CD4-positive, alpha-beta T cell treated with Interleukin-17A for 1 hour (primary cell): Measurements from ENCODE around the gene PPP1R27.
"Not testable (repeated sequence)": the region's sequence is repeated elsewhere in the genome, so short reads cannot be mapped to it uniquely, and the experiment has no call there.

Experiments
- DNase-seq: peaks from one replicate; pipeline ENCODE4 v3.0.0-alpha.2; 2020

PPP1R27 gene

GRCh38 chr17:81840826-81841778 lies 6.3 kb upstream of the PPP1R27 start:
- DNase-seq = no peak

DNA sequence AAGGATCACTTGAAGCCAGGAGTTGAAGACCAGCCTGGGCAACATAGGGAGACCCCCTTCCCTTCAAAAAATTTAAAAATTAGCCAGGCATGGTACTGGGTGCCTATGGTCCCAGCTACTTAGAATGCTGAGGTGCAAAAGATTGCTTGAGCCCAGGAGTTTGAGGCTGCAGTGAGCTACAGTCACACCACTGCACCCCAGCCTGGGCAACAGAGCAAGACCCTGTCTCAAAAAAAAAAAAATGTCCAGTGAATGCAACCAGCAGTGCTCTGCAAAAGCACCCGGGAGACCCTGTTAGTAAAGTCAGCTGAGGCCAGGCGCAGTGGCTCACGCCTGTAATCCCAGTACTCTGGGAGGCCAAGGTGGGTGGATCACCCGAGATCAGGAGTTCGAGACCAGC lies 5.2 kb upstream of the PPP1R27 start:
- DNase-seq = not testable (repeated sequence)

DNA sequence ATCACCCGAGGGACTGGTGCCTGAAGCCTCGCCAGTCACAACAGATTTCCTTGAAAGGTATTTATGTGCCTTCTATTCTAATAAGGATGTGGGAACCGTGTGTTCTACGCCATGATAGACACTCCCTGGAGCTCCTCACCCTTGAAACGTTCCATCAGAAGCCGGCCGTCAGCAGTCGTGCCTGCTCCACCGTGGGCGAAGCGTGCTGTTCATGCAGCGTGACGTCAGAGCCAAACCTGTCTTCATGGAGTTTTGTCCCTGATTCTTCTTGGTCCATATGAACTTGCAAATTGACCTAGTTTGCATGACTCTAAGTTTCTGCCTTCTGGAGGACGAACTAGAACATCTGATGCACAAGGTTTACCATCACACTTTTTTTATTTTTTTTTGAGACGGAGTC lies 4.5 kb upstream of the PPP1R27 start:
- no peak for DNase-seq

GRCh38 chr17:81838753-81839255 lies 4.0 kb upstream of the PPP1R27 start:
- no peak for DNase-seq

DNA sequence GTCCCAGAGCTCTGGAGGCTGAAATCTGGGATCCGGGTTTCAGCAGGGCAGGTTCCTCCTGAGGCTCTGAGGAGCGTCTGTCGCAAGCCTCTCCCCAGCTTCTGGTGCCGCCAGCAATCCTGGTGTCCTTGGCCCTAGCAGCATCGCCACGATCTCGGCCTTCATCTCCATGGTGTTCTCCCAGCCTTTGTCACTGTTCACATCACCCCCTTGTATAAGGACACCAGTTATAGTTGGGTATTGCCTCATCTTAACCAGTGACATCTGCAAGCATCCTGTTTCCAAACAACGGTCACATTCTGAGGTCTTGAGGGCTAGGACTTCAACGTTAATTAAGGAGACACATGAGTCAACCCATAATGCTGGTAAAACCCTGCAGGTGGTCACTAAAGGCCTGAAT lies 2.8 kb upstream of the PPP1R27 start:
- DNase-seq = no peak

DNA sequence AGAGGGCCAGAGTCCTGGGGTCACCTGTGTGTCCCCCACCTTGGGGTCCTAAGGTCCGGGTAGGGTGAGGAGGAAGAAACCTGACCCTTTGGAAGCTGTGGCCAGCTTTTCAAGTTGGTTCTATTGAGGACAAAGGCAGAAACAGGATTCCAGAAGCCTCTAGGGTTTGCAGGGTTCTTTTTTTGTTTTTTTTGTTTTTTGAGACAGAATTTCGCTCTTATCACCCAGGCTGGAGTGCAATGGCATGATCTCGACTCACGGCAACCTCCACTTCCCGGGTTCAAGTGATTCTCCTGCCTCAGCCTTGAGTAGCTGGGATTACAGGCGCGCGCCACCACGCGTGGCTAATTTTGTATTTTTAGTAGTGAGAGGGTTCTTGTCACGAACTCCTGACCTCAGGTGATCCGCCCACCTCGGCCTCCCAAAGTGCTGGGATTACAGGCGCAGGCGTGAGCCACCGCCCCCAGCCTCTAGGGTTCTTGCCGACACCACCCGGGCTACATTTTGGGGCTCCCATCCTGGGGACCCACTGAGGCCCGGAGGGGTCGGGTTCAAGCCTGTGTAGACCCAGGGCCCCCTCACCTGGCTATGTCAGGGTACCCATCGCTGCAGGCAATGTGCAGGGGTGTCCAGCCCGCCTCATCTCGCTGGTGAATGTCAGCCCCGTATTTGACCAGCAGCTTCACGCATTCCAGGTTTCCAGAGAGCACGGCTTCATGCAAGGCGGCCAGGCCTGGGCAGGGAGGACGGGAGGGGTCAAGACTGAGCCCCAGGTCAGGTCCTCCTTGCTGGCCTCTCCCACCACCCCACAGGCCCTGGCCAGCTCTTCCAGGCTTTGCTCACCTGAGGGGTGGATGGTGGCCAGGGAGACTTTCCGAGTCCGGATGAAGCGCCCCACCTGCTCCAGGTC lies 674 bp downstream of the PPP1R27 start:
- no peak for DNase-seq

- DNase-seq = peak; percentile 94
Measured at GRCh38 chr17:81833160-81833920, 1.5 kb downstream of the PPP1R27 start, which contains the start of gene MCRIP1. Gene MCRIP1, minus strand, starts transcription at chr17:81833291. Its CDS starts 8,785 bp downstream, at chr17:81824506.

GRCh38 chr17:81832608-81833159 lies 2.2 kb downstream of the PPP1R27 start:
- DNase-seq = peak; percentile 17

DNA sequence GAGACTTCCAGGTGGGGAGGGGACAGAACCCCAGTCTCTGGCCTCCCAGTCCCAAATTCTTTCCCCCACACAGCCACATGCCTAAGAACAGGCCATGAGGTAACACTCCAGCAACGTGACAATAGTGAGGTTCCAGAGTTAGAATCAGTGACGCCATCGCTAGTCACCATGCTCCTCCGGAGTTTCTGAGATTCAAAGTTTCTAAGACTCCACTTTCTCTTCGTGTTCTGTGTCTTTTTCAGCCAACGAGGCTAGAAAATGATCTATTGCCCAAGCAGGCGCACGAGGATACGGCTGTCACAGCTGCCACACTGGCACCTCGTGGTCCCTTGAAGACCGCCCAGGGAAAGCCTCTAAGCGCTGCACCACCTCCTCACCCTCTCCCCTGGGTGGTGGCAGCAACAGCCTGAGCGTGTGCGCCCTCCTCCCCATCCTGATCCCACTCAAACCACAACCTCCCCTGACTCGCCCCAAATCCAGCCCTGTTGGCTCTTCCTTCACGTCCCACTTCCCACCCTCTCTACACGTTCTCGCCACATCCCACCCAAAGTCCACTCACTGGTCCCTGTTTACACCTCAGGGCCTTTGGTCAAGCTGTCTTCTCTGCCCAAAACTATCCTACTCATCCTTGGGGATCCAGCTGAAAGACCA lies 2.8 kb downstream of the PPP1R27 start:
- DNase-seq = peak; percentile 55

- no peak for DNase-seq
Measured at GRCh38 chr17:81831563-81831956, 3.3 kb downstream of the PPP1R27 start.

GRCh38 chr17:81829858-81830257 lies 5.0 kb downstream of the PPP1R27 start:
- DNase-seq = no peak

GRCh38 chr17:81828656-81829055 lies 6.2 kb downstream of the PPP1R27 start:
- DNase-seq = no peak

DNA sequence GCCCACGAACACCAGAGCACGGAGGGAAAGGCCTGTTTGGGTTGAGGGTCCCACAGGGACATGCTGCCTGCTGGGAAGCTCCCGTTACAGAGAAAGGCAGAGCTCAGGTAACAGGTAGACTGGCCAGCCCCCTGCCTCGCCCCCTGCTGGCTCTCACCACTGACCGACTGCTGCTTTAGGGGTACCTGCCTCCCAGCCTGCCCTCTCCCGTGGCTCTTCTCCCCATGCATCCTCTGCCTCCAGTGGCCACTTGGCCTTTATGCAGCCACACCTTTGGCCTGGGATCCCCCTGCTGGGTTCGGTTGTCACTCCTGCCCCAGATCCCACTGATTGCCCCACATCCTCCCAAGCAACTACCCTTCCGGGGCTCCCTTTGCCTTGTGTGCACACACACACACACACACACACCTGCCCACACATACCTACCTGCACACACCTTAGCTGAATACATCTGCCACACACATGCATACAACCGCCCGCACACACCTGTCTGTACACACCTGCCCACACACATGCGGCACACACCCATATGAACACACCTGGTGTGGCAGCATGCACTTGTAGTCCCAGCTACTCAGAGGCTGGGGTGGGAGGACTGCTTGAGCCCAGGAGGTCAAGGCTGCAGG lies 8.9 kb downstream of the PPP1R27 start:
- DNase-seq = no peak

- DNase-seq = no peak
Measured at GRCh38 chr17:81824595-81824994, 10.3 kb downstream of the PPP1R27 start.

GRCh38 chr17:81823820-81824550 lies 10.9 kb downstream of the PPP1R27 start:
- DNase-seq = no peak

DNA sequence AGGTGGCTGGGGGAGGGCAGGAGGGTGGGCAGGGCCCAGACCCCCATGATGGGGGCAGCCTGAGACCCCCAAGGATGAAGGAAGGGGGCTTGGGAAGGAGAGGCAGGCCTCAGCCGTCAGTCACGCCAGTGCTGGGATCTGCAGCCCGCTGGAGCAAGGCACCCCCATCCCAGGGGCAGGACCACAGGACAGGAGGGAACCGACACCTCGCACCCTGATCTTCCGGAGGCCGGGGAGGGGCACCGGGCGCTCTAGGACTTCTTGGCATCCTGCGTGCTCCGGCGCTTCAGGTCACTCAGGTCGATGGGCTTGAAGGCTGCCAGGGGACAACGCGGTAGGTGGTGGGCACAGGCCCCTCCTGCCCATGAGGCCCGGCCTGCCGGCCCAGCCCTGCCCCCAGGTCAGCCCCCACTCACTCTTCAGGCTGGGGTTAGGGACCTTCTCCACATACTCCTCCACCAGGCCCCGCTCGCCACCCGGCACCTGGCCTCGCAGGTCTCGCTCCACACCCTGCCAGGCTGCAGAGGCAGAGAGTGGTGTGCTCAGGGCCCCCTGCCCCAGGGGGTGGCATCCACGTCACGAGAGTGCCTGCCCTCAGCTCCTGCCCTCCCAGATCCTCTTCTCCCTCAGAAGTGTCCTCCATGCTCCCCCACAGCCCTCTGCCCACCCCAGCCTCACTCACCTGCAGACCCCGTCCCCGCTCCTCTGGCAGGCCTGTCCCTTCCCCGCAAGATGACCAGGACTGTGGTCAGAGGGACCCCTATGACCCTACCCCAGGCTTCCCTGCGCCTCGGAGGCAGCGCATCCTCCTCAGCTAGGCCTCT lies 11.6 kb downstream of the PPP1R27 start:
- DNase-seq = no peak

- no peak for DNase-seq
Measured at GRCh38 chr17:81822312-81822637, 12.6 kb downstream of the PPP1R27 start.

GRCh38 chr17:81821603-81822311 lies 13.1 kb downstream of the PPP1R27 start:
- no peak for DNase-seq

GRCh38 chr17:81821147-81821546 lies 13.7 kb downstream of the PPP1R27 start:
- DNase-seq = no peak
